Neural progenitor cell (in vitro differentiated cells): ENCODE data around the gene GPS1. TPM values are rescaled to one million over a fixed set of nuclear protein-coding genes. Genes with fewer than 3 reads are reported as not detected.

Experiments
- DNase-seq: peaks from one replicate; pipeline ENCODE4 v3.0.0-alpha.2; 2016; ENCODE audit warnings: low spot score
- H2AFZ ChIP-seq: fragments of 200-600 bp; sonication (generic); replicated peaks from 2 replicates; pipeline ENCODE4 v1.6.1; 2016; ENCODE audit warnings: antibody characterized with exemption
- H3F3A ChIP-seq: fragments of 200-600 bp; sonication (generic); 2 replicates; pipeline ENCODE4 v1.6.1; 2016; ENCODE audit warnings: antibody characterized with exemption, low read depth
- H3K27ac ChIP-seq: fragments of 200-600 bp; sonication (generic); 2 replicates; pipeline ENCODE4 v1.5.1; 2016; ENCODE audit warnings: mild to moderate bottlenecking
- H3K27me3 ChIP-seq: fragments of 200-600 bp; sonication (generic); 2 replicates; pipeline ENCODE4 v1.6.1; 2016; ENCODE audit warnings: mild to moderate bottlenecking, moderate library complexity
- H3K36me3 ChIP-seq: fragments of 200-600 bp; sonication (generic); 2 replicates; pipeline ENCODE4 v1.5.1; 2016
- H3K4me1 ChIP-seq: fragments of 200-600 bp; sonication (generic); 2 replicates; pipeline ENCODE4 v1.6.1; 2016; ENCODE audit warnings: mixed run types
- H3K4me2 ChIP-seq: fragments of 200-600 bp; sonication (generic); 2 replicates; pipeline ENCODE4 v1.6.1; 2016
- H3K4me3 ChIP-seq: fragments of 200-600 bp; sonication (generic); 2 replicates; pipeline ENCODE4 v1.5.1; 2016
- H3K79me2 ChIP-seq: fragments of 200-600 bp; sonication (generic); 2 replicates; pipeline ENCODE4 v1.6.1; 2016; ENCODE audit warnings: low read depth
- H3K9ac ChIP-seq: fragments of 200-600 bp; sonication (generic); 2 replicates; pipeline ENCODE4 v1.6.1; 2016
- H3K9me3 ChIP-seq: fragments of 200-600 bp; sonication (generic); 2 replicates; pipeline ENCODE4 v1.5.1; 2016; ENCODE audit warnings: low read depth
- H4K20me1 ChIP-seq: fragments of 200-600 bp; sonication (generic); 2 replicates; pipeline ENCODE4 v1.6.1; 2016; ENCODE audit warnings: low read depth
- H3K27ac Mint-ChIP-seq: 3 replicates; pipeline ENCODE4 v1.8.0; 2021; ENCODE audit warnings: mixed read lengths
- H3K27me3 Mint-ChIP-seq: 2 replicates; pipeline ENCODE4 v1.8.0; 2022; ENCODE audit warnings: low read depth, mild to moderate bottlenecking, inconsistent platforms, moderate library complexity, mixed read lengths; ENCODE audit not compliant: insufficient read depth
- H3K36me3 Mint-ChIP-seq: 3 replicates; pipeline ENCODE4 v1.8.0; 2021; ENCODE audit warnings: mixed read lengths
- H3K4me1 Mint-ChIP-seq: 3 replicates; pipeline ENCODE4 v1.8.0; 2021; ENCODE audit warnings: mixed read lengths
- H3K4me3 Mint-ChIP-seq: 3 replicates; pipeline ENCODE4 v1.8.0; 2021; ENCODE audit warnings: mild to moderate bottlenecking, moderate library complexity, mixed read lengths
- H3K9me3 Mint-ChIP-seq: 3 replicates; pipeline ENCODE4 v1.8.0; 2020; ENCODE audit warnings: mixed read lengths
- EZH2 ChIP-seq: fragments of 200-600 bp; sonication (generic); IDR thresholded peaks from 2 replicates; pipeline ENCODE4 v1.6.1; 2017; ENCODE audit warnings: antibody characterized with exemption, mild to moderate bottlenecking, moderate library complexity
- EZH2phosphoT487 ChIP-seq: fragments of 200-600 bp; sonication (generic); IDR thresholded peaks from 2 replicates; pipeline ENCODE4 v1.6.1; 2017; ENCODE audit warnings: antibody characterized with exemption
- total RNA-seq: library from RNA; depleted of rRNA; stranded (reverse); fragments of >200 nt; gene quantifications from 2 replicates; pipeline ENCODE4 v1.2.3, GENCODE V29; 2015; ENCODE audit warnings: low replicate concordance
- TF ChIP-seq, protein P1 (sequence below): fragments of 200-600 bp; sonication (generic); IDR thresholded peaks from 2 replicates; pipeline ENCODE4 v1.5.1; 2017; ENCODE audit warnings: antibody characterized with exemption, mild to moderate bottlenecking

The GPS1 gene
- total RNA-seq, 1 donor from 2014 or later: 86.6 TPM

DNA sequence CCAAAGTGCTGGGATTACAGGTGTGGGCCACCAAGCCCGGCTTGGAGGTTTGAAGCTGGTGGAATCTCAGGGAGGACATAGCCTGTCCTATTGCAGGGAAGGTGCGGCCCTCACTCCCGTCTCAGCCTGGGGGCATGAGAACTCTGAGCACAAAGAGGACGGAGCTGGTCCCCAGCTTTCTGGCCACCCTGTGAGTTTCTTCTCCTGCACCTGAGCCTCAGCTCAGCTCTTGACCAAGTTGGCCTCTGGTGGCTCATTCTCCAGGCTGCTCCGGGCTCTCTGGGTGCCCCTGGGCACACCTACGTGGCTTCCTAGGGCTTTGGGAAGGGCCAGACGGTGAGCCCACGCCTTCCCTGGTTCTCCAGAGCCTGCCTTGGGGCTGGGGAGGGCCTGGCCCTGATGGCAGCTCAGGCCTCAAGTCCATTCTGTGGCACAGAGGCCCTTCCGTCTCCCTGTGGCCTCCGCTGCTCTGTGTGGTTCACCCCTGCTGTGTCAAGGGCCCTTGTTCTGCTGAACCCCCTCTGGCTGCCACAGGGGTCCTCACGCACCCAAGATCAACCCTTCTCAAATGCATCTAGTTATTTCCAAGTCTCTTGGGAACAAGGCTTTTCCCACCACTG is 53.2 kb downstream of the GPS1 start:
- no peaks in the 10 kb centered on the region for H3K9me3 Mint-ChIP-seq
- no peak overlapping the region for H2AFZ ChIP-seq
- peak overlapping the region; percentile 63 for H3K27ac Mint-ChIP-seq
- peaks cover 19% of the 10 kb centered on the region for H3K79me2 ChIP-seq
- no peaks in the 10 kb centered on the region for H3K27me3 ChIP-seq
- peaks cover 54% of the 10 kb centered on the region for H3K4me1 Mint-ChIP-seq
- H3F3A ChIP-seq: peaks cover 57% of the 10 kb centered on the region
- DNase-seq: no peak
- H3K4me1 ChIP-seq: peaks cover 53% of the 10 kb centered on the region
- no peak overlapping the region for H3K27ac ChIP-seq
- H3K27me3 Mint-ChIP-seq: peaks cover 8% of the 10 kb centered on the region
- H3K4me3 ChIP-seq: no peak overlapping the region
- TF ChIP-seq EZH2phosphoT487 (no peak), EZH2 (no peak)
- TF ChIP-seq, protein P1, sequence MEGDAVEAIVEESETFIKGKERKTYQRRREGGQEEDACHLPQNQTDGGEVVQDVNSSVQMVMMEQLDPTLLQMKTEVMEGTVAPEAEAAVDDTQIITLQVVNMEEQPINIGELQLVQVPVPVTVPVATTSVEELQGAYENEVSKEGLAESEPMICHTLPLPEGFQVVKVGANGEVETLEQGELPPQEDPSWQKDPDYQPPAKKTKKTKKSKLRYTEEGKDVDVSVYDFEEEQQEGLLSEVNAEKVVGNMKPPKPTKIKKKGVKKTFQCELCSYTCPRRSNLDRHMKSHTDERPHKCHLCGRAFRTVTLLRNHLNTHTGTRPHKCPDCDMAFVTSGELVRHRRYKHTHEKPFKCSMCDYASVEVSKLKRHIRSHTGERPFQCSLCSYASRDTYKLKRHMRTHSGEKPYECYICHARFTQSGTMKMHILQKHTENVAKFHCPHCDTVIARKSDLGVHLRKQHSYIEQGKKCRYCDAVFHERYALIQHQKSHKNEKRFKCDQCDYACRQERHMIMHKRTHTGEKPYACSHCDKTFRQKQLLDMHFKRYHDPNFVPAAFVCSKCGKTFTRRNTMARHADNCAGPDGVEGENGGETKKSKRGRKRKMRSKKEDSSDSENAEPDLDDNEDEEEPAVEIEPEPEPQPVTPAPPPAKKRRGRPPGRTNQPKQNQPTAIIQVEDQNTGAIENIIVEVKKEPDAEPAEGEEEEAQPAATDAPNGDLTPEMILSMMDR: no peak
- no peaks in the 10 kb centered on the region for H3K36me3 ChIP-seq
- H3K4me3 Mint-ChIP-seq: no peak overlapping the region
- no peaks in the 10 kb centered on the region for H3K9me3 ChIP-seq
- H3K9ac ChIP-seq: no peak overlapping the region
- no peak overlapping the region for H3K4me2 ChIP-seq
- peaks cover 5% of the 10 kb centered on the region for H3K36me3 Mint-ChIP-seq
- H4K20me1 ChIP-seq: no peaks in the 10 kb centered on the region

DNA sequence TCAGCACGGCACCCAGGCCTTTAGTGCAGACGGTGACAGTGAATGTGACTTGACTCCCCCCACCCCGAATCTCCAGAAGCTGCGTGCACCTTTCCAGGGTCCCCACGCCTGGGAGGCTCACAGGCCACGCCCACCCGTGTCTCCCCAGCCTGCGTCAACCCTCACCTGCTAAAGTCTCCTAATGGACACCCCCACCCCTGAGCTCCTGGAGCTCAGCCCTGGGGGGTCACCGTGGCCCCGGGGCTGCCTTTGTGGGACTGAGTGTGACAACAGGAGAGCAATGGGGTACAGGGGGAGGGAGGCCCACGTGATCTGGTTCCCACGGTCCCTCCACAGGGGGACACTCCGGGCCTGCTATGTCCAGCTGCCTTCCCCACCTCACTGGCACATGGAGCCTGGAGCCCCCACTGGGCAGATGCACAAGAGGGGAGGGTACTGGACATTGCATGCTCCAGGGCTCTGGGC is 53.8 kb downstream of the GPS1 start:
- Histone ChIP-seq H3F3A (peaks cover 52% of the 10 kb centered on the region), H3K4me1 (peaks cover 52% of the 10 kb centered on the region), H3K27ac (no peak overlapping the region), H2AFZ (no peak overlapping the region), H3K36me3 (no peaks in the 10 kb centered on the region), H4K20me1 (no peaks in the 10 kb centered on the region), H3K4me2 (no peak overlapping the region), H3K27me3 (no peaks in the 10 kb centered on the region), H3K79me2 (peaks cover 14% of the 10 kb centered on the region), H3K9ac (no peak overlapping the region), H3K9me3 (no peaks in the 10 kb centered on the region), H3K4me3 (no peak overlapping the region)
- no peaks in the 10 kb centered on the region for H3K9me3 Mint-ChIP-seq
- peaks cover 5% of the 10 kb centered on the region for H3K36me3 Mint-ChIP-seq
- no peak for DNase-seq
- no peak for TF ChIP-seq EZH2phosphoT487
- TF ChIP-seq EZH2: no peak
- H3K4me1 Mint-ChIP-seq: peaks cover 49% of the 10 kb centered on the region
- H3K4me3 Mint-ChIP-seq: no peak overlapping the region
- peaks cover 8% of the 10 kb centered on the region for H3K27me3 Mint-ChIP-seq
- H3K27ac Mint-ChIP-seq: peak overlapping the region; percentile 63

DNA sequence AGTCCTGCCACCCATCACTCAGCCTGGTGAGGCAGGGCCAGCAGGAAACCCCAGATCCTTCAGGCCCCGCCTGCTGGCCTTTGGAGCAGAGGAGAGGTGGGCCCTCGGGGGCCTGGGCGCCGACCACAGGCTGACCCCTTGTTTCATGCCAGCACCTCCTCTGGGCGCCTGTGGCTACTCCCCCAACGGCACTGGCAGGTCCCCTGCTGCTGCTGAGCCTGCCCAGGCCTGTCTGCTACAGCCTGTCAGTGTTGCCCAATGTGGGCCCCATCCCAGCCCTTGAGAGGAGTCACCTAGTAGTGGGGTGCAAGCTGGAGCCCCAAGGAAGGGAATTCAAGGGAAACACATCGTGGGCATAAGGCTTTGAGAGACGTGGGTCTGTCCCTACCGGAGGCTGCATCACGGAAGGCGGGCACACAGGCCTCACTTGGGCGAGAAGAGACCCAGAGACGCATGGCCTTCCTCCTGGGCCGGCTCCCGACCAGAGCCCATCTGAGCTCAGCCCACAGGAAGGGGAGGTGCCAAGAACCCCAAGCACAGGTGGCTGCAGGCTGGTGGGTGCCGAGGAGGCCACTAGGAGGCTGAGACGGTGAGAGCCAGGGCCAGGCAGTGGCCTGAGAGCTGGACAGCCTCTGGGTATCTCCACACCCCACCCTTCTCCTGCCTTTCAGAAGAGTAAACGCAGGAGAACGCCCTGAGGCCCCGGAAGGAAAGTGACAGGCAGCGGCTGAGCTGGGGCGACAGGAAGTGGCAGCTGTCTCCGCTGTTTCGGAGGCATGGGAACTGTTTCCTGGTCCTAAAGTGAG is 54.4 kb downstream of the GPS1 start:
- peaks cover 5% of the 10 kb centered on the region for H3K36me3 Mint-ChIP-seq
- peaks cover 8% of the 10 kb centered on the region for H3K27me3 Mint-ChIP-seq
- Histone ChIP-seq H3K9me3 (no peaks in the 10 kb centered on the region), H3K4me3 (no peak overlapping the region), H3K79me2 (peaks cover 8% of the 10 kb centered on the region), H3K27me3 (no peaks in the 10 kb centered on the region), H3K27ac (no peak overlapping the region), H4K20me1 (no peaks in the 10 kb centered on the region), H2AFZ (no peak overlapping the region), H3K9ac (no peak overlapping the region), H3K4me1 (peaks cover 49% of the 10 kb centered on the region), H3K4me2 (no peak overlapping the region), H3K36me3 (no peaks in the 10 kb centered on the region), H3F3A (peaks cover 50% of the 10 kb centered on the region)
- peak; percentile 75 for DNase-seq
- H3K27ac Mint-ChIP-seq: peak overlapping the region; percentile 57
- H3K4me3 Mint-ChIP-seq: no peak overlapping the region
- TF ChIP-seq, protein P1: peak; percentile 49
- TF ChIP-seq EZH2phosphoT487 (no peak), EZH2 (no peak)
- H3K4me1 Mint-ChIP-seq: peaks cover 46% of the 10 kb centered on the region
- H3K9me3 Mint-ChIP-seq: no peaks in the 10 kb centered on the region
